A549 (cell line): ENCODE results near the gene SPHK1. TPM values are rescaled to one million over a fixed set of nuclear protein-coding genes. Genes with fewer than 3 reads are reported as not detected.

Source experiments
- ATAC-seq, 2 experiments: fragments of 200-7000 bp in 1 of 2; fragments of >200 bp in 1 of 2; cut with Nextera tagmentation in 1 of 2; cut with Tn5 transposase in 1 of 2; 3 replicates each; pipeline versions ENCODE4 v1.8.0 to v1.9.1; 2018 to 2020; ENCODE audit warnings: mild to moderate bottlenecking in 1 of 2, moderate library complexity in 1 of 2
- CTCF ChIA-PET: fragments of 300-600 bp; sonication (Branson Sonifier 250); formaldehyde crosslinking; extraction: SDS; loops from one replicate; lab custom pipeline; 2021; ENCODE audit warnings: antibody characterized with exemption, inconsistent platforms; lab: Yijun Ruan, JAX
- POLR2A ChIA-PET: fragments of 350-600 bp; formaldehyde crosslinking; extraction: SDS; loops from one replicate; lab custom pipeline; 2021; ENCODE audit warnings: antibody characterized with exemption, inconsistent platforms; lab: Yijun Ruan, JAX
- DNase-seq, 2 experiments: peaks; one replicate each; pipeline versions ENCODE4 v3.0.0 to v3.0.0-alpha.2; 2011 to 2016; ENCODE audit warnings: low read depth in 1 of 2, low spot score in 1 of 2
- FAIRE-seq: peaks from 2 replicates; lab custom pipeline; 2011; peaks lifted over from hg19 to GRCh38; lab: Jason Lieb, UNC
- H3K27ac ChIP-seq, 2 experiments: fragments of >200 bp; sonication (Bioruptor Twin); formaldehyde crosslinking; 3 replicates each; pipeline ENCODE4 v1.5.1; 2016 to 2017
- H3K4me1 ChIP-seq: fragments of >200 bp; sonication (Bioruptor Twin); formaldehyde crosslinking; 3 replicates; pipeline ENCODE4 v1.6.1; 2016
- H3K4me2 ChIP-seq: fragments of >200 bp; sonication (Bioruptor Twin); formaldehyde crosslinking; 3 replicates; pipeline ENCODE4 v1.6.1; 2016
- H3K4me3 ChIP-seq: fragments of >200 bp; sonication (Bioruptor Twin); formaldehyde crosslinking; 3 replicates; pipeline ENCODE4 v1.5.1; 2016
- H3K9me3 ChIP-seq: fragments of >200 bp; sonication (Bioruptor Twin); formaldehyde crosslinking; 3 replicates; pipeline ENCODE4 v1.6.1; 2016
- CBX2 ChIP-seq: fragments of 200-600 bp; sonication (generic); IDR thresholded peaks from 2 replicates; pipeline ENCODE4 v1.6.1; 2016; ENCODE audit warnings: low read depth, mild to moderate bottlenecking, borderline replicate concordance
- CHD2 ChIP-seq: fragments of 150-350 bp; IDR thresholded peaks from 2 replicates; pipeline ENCODE4 v1.6.1; 2014; ENCODE audit warnings: low read length; ENCODE audit not compliant: partially characterized antibody
- CHD4 ChIP-seq: fragments of 200-600 bp; sonication (generic); IDR thresholded peaks from 2 replicates; pipeline ENCODE4 v1.6.1; 2016; ENCODE audit warnings: antibody characterized with exemption, mild to moderate bottlenecking, borderline replicate concordance
- E2F6 ChIP-seq: IDR thresholded peaks from 2 replicates; pipeline ENCODE4 v1.6.1; 2012; ENCODE audit warnings: low read depth, borderline replicate concordance
- EHF ChIP-seq: fragments of 250-450 bp; sonication (Bioruptor Pico); IDR thresholded peaks from 2 replicates; pipeline ENCODE4 v1.5.0; 2020; ENCODE audit warnings: mild to moderate bottlenecking
- EP300 ChIP-seq, 2 experiments: fragments of >200 bp; sonication (Bioruptor Twin); formaldehyde crosslinking; IDR thresholded peaks; 2 replicates in 1 of 2; 3 replicates in 1 of 2; pipeline ENCODE4 v1.6.1; 2016 to 2017
- ESRRA ChIP-seq: fragments of 150-350 bp; IDR thresholded peaks from 2 replicates; pipeline ENCODE4 v1.6.1; 2014; ENCODE audit warnings: mild to moderate bottlenecking, low read length, borderline replicate concordance
- FOSL2 ChIP-seq, 2 experiments: fragments of 450-650 bp in 1 of 2; fragments of >200 bp in 1 of 2; sonication (Bioruptor Twin) in 1 of 2; formaldehyde crosslinking; IDR thresholded peaks; 2 replicates each; pipeline versions ENCODE4 v1.5.0 to v1.6.1; 2016 to 2020; ENCODE audit warnings: mild to moderate bottlenecking in 1 of 2, moderate library complexity in 1 of 2
- FOXS1 ChIP-seq: fragments of 250-450 bp; sonication (Bioruptor Pico); IDR thresholded peaks from 2 replicates; pipeline ENCODE4 v1.5.0; 2020; ENCODE audit warnings: mild to moderate bottlenecking, moderate library complexity
- GATA3 ChIP-seq: IDR thresholded peaks from 2 replicates; pipeline ENCODE4 v1.6.1; 2012; ENCODE audit warnings: borderline replicate concordance
- HEYL ChIP-seq: fragments of 250-450 bp; sonication (Bioruptor Pico); IDR thresholded peaks from 2 replicates; pipeline ENCODE4 v1.8.0; 2021; ENCODE audit warnings: mild to moderate bottlenecking, moderate library complexity
- HOXA7 ChIP-seq: fragments of 250-450 bp; sonication (Bioruptor Pico); IDR thresholded peaks from 2 replicates; pipeline ENCODE4 v1.5.0; 2020; ENCODE audit warnings: mild to moderate bottlenecking, moderate library complexity
- JUNB ChIP-seq: fragments of >200 bp; sonication (Bioruptor Twin); formaldehyde crosslinking; IDR thresholded peaks from 2 replicates; pipeline ENCODE4 v1.6.1; 2016
- MAFK ChIP-seq: fragments of 450-650 bp; IDR thresholded peaks from 2 replicates; pipeline ENCODE4 v1.6.1; 2014; ENCODE audit not compliant: partially characterized antibody
- MAX ChIP-seq: IDR thresholded peaks from 2 replicates; pipeline ENCODE4 v1.6.1; 2012
- MYC ChIP-seq: IDR thresholded peaks from 2 replicates; pipeline ENCODE4 v1.6.1; 2012; ENCODE audit warnings: mild to moderate bottlenecking, inconsistent platforms, low read length, improper control_type of control experiment, borderline replicate concordance
- NR3C1 ChIP-seq: fragments of >200 bp; sonication (Bioruptor Twin); formaldehyde crosslinking; IDR thresholded peaks from 3 replicates; pipeline ENCODE4 v1.6.1; 2017
- POLR2A ChIP-seq: IDR thresholded peaks from 2 replicates; pipeline ENCODE4 v1.6.1; 2012; ENCODE audit warnings: mild to moderate bottlenecking, low read length
- RAD21 ChIP-seq, 2 experiments: fragments of >200 bp in 1 of 2; sonication (Bioruptor Twin) in 1 of 2; formaldehyde crosslinking in 1 of 2; IDR thresholded peaks in 1 of 2; conservative IDR thresholded peaks in 1 of 2; 2 replicates in 1 of 2; 3 replicates in 1 of 2; pipeline ENCODE4 v1.6.1; 2012 to 2018; ENCODE audit warnings: inconsistent platforms in 1 of 2
- RARB ChIP-seq: fragments of 250-450 bp; sonication (Bioruptor Pico); IDR thresholded peaks from 2 replicates; pipeline ENCODE4 v1.8.0; 2021; ENCODE audit warnings: mild to moderate bottlenecking, moderate library complexity
- RCOR1 ChIP-seq: fragments of 150-350 bp; IDR thresholded peaks from 2 replicates; pipeline ENCODE4 v1.6.1; 2014; ENCODE audit warnings: antibody characterized with exemption, low read length, low read depth
- REST ChIP-seq: fragments of 200-600 bp; sonication (generic); IDR thresholded peaks from 2 replicates; pipeline ENCODE4 v1.6.1; 2016; ENCODE audit warnings: antibody characterized with exemption, mild to moderate bottlenecking, moderate library complexity
- RFX5 ChIP-seq: fragments of 450-650 bp; IDR thresholded peaks from 2 replicates; pipeline ENCODE4 v1.7.1; 2014; ENCODE audit warnings: antibody characterized with exemption, mild to moderate bottlenecking, moderate library complexity
- RNF2 ChIP-seq: fragments of 200-600 bp; sonication (generic); IDR thresholded peaks from 2 replicates; pipeline ENCODE4 v1.6.1; 2016; ENCODE audit warnings: low read depth, mild to moderate bottlenecking, antibody characterized with exemption, moderate library complexity, borderline replicate concordance
- SREBF2 ChIP-seq: fragments of 450-650 bp; IDR thresholded peaks from 2 replicates; pipeline ENCODE4 v1.6.1; 2014; ENCODE audit warnings: mild to moderate bottlenecking, moderate library complexity
- ZC3H11A ChIP-seq: fragments of 450-650 bp; IDR thresholded peaks from 2 replicates; pipeline ENCODE4 v1.6.1; 2014; ENCODE audit warnings: antibody characterized with exemption, mild to moderate bottlenecking
- ZFP36 ChIP-seq: fragments of 450-650 bp; IDR thresholded peaks from 2 replicates; pipeline ENCODE4 v1.6.1; 2014; ENCODE audit warnings: borderline replicate concordance; ENCODE audit not compliant: partially characterized antibody
- ZSCAN20 ChIP-seq: fragments of 250-450 bp; sonication (Bioruptor Pico); IDR thresholded peaks from 2 replicates; pipeline ENCODE4 v1.8.0; 2022; ENCODE audit warnings: mild to moderate bottlenecking, moderate library complexity
- WGBS: methylation state at CpG from one replicate; pipeline ENCODE4 v1.1.6; 2017; ENCODE audit errors: missing lambda C conversion rate; 5-methylcytosine and 5-hydroxymethylcytosine counted together
- polyA plus RNA-seq, 4 experiments: library from polyadenylated mRNA; depleted of rRNA in 3 of 4; stranded (reverse); fragments of >200 nt; fragmentation: RNase III in 1 of 4; extraction: RNeasy Plus Mini Kit Qiagen cat#74134 plus additional on column Dnase treatment in 1 of 4; gene quantifications; 2 replicates in 3 of 4; 3 replicates in 1 of 4; pipeline ENCODE4 v1.2.3, GENCODE V29; 2011 to 2017

The SPHK1 gene
- polyA plus RNA-seq, 2 of the 4 experiments (the other 2 are of a cell fraction), result 4.6 to 14.9 TPM

- Histone ChIP-seq H3K4me1 (peaks cover 20% of the 10 kb centered on the region), H3K9me3 (no peaks in the 10 kb centered on the region), H3K4me2 (peak overlapping the region; percentile 91), H3K27ac (peak overlapping the region; percentile 71 to 88), H3K4me3 (peak overlapping the region; percentile 62)
- TF ChIP-seq FOSL2 (IDR thresholded peaks at IDR 0.05) (no peak; the same call in 1 of the 2 replicates), FOSL2 (CRISPR knock-in tag; IDR thresholded peaks at IDR 0.05) (peak; percentile 80), POLR2A (no peak), CBX2 (no peak), RARB (no peak), ESRRA (no peak), RAD21 (conservative IDR thresholded peaks at IDR 0.05 in 1 of 2, IDR thresholded peaks at IDR 0.05 in 1 of 2) (no peak), JUNB (no peak), RFX5 (no peak), ZFP36 (no peak), EP300 (IDR thresholded peaks at IDR 0.05) (0 out of 5 replicates have a peak, but pooled peaks of 1 of the 2 experiments have one; percentile 11), GATA3 (no peak), SREBF2 (no peak), RNF2 (0 out of 2 replicates have a peak, but pooled peaks have one; percentile 19), NR3C1 (no peak), FOXS1 (CRISPR knock-in tag) (no peak), MAX (no peak; the same call in 1 of the 2 replicates), CHD2 (no peak), HOXA7 (no peak), E2F6 (no peak), ZC3H11A (0 out of 2 replicates have a peak, but pooled peaks have one; percentile 0)
- ATAC-seq, result peak; percentile 38 to 52
- POLR2A ChIA-PET, result interaction anchor here (1.0 to 2.7 kb wide), 6 partner anchors 9 to 120 kb away, joined by 4 to 24 read pairs (median 8); partner anchors contain the start of genes PRPSAP1 and UBALD2
- WGBS, result 4% methylated on average over 40 of the region's 74 CpGs
- peak; percentile 68 to 77 for DNase-seq
- CTCF ChIA-PET, result interaction anchor here (0.6 to 43.2 kb wide), 46 partner anchors 10 to 1093 kb away, joined by 3 to 1094 read pairs (median 4); partner anchors contain the start of genes PRCD, PRPSAP1 and QRICH2
- FAIRE-seq, result no peak
Measured at GRCh38 chr17:76384987-76385891, 830 bp downstream of the SPHK1 start.

- WGBS, result 71% methylated on average over 42 of the region's 52 CpGs
- H3K4me1 ChIP-seq, result peaks cover 20% of the 10 kb centered on the region
- peak overlapping the region; percentile 91 for H3K4me2 ChIP-seq
- H3K27ac ChIP-seq, result peak overlapping the region; percentile 71 to 88; a peak in 3 of 6 replicates
- POLR2A ChIA-PET, result interaction anchor here (1.8 to 2.7 kb wide), 3 partner anchors 10 to 33 kb away, joined by 10 to 24 read pairs (median 15); partner anchors contain the start of gene PRPSAP1
- CTCF ChIA-PET, result interaction anchor here (0.6 to 43.2 kb wide), 42 partner anchors 11 to 1094 kb away, joined by 3 to 1094 read pairs (median 4); partner anchors contain the start of genes AANAT, PRCD, PRPSAP1 and QRICH2
- FAIRE-seq (no peak), DNase-seq (peak; percentile 87 to 98), ATAC-seq (peak; percentile 37 to 67)
- H3K4me3 ChIP-seq, result peak overlapping the region; percentile 62
- H3K9me3 ChIP-seq, result no peaks in the 10 kb centered on the region
- TF ChIP-seq RNF2 (no peak), GATA3 (no peak), MAX (peak; percentile 96), CHD4 (no peak), REST (no peak), ZSCAN20 (CRISPR knock-in tag) (no peak), NR3C1 (no peak), EHF (CRISPR knock-in tag) (peak; percentile 79), E2F6 (peak; percentile 93), CBX2 (no peak), MYC (peak; percentile 71; the same call in 1 of the 2 replicates), RCOR1 (no peak), MAFK (no peak), HEYL (no peak)
Measured at GRCh38 chr17:76385892-76386786, 1.7 kb downstream of the SPHK1 start.
